Gastrocnemius medialis (tissue), 4 donors: ENCODE results near the gene NDUFA8. TPM values are rescaled to one million over a fixed set of nuclear protein-coding genes. Genes with fewer than 3 reads are reported as not detected.
A peak's percentile ranks its signal among the peaks of the same experiment; 100 is the strongest.

ENCODE experiments used
- ATAC-seq, 2 donors: fragments of 150-250 bp; one replicate each; pipeline ENCODE4 v1.9.1; 2016
- DNase-seq, 2 donors: peaks; one replicate each; pipeline ENCODE4 v3.0.0-alpha.2; 2019
- H3K27ac ChIP-seq, 4 donors: fragments of 200-600 bp; sonication (generic); 1 replicate in 1 of 4; 2 replicates in 3 of 4; pipeline ENCODE4 v1.5.1; 2016 to 2018; ENCODE audit warnings: mild to moderate bottlenecking in 2 of 4, moderate library complexity in 1 of 4
- H3K27me3 ChIP-seq, 3 donors: fragments of 200-600 bp; sonication (generic) in 2 of 3; 1 replicate in 1 of 3; 2 replicates in 2 of 3; pipeline versions ENCODE4 v1.5.1 to v1.6.0; 2016 to 2019; ENCODE audit warnings: mild to moderate bottlenecking in 1 of 3, moderate library complexity in 1 of 3
- H3K36me3 ChIP-seq, 2 donors: fragments of 200-600 bp; sonication (generic) in 1 of 2; one replicate each; pipeline ENCODE4 v1.5.1; 2017 to 2018
- H3K4me1 ChIP-seq, 2 donors: fragments of 200-600 bp; sonication (generic) in 1 of 2; one replicate each; pipeline ENCODE4 v1.5.1; 2016 to 2017; ENCODE audit warnings: mild to moderate bottlenecking in 2 of 2
- H3K4me3 ChIP-seq, 4 donors: fragments of 200-600 bp; sonication (generic) in 3 of 4; 1 replicate in 1 of 4; 2 replicates in 3 of 4; pipeline ENCODE4 v1.5.1; 2016 to 2019; ENCODE audit warnings: mild to moderate bottlenecking in 2 of 4
- H3K9me3 ChIP-seq, 3 donors: fragments of 200-600 bp; sonication (generic) in 2 of 3; 1 replicate in 1 of 3; 2 replicates in 2 of 3; pipeline ENCODE4 v1.5.1; 2016 to 2019
- POLR2A ChIP-seq, 2 donors: fragments of 450-650 bp; IDR thresholded peaks; one replicate each; pipeline ENCODE4 v1.6.1; 2017; ENCODE audit warnings: antibody characterized with exemption in 2 of 2, mild to moderate bottlenecking in 2 of 2, moderate library complexity in 2 of 2
- in situ Hi-C, 4 donors: fragments of 200-750 bp; cut with MboI; loops; one replicate each; pipeline versions ENCODE4 v1.15.0 to v1.8.0; 2017; ENCODE audit warnings: low sequenced_read_pairs in 4 of 4
- intact Hi-C: fragments of 100-400 bp; cut with DNase I; formaldehyde crosslinking; loops from one replicate; pipeline ENCODE4 v1.15.1; 2023; ENCODE audit warnings: low total_unique reads
- total RNA-seq, 4 donors: library from RNA; depleted of rRNA; stranded (reverse); fragments of >200 nt; gene quantifications; one replicate each; pipeline versions ENCODE4 v1.1.0 to v1.2.3, GENCODE V29; 2016
- TF ChIP-seq, protein P1 (sequence below), 5 experiments: fragments of 450-650 bp in 3 of 5; fragments of 200-600 bp in 2 of 5; sonication (generic) in 2 of 5; IDR thresholded peaks in 4 of 5; conservative IDR thresholded peaks in 1 of 5; 1 replicate in 4 of 5; 2 replicates in 1 of 5; pipeline ENCODE4 v1.5.1; 2016 to 2019; ENCODE audit warnings: antibody characterized with exemption in 5 of 5, mild to moderate bottlenecking in 3 of 5, moderate library complexity in 3 of 5

Gene NDUFA8
- total RNA-seq, 4 donors from 2014 or later: 51.0 to 114 (median 92.8) TPM

DNA sequence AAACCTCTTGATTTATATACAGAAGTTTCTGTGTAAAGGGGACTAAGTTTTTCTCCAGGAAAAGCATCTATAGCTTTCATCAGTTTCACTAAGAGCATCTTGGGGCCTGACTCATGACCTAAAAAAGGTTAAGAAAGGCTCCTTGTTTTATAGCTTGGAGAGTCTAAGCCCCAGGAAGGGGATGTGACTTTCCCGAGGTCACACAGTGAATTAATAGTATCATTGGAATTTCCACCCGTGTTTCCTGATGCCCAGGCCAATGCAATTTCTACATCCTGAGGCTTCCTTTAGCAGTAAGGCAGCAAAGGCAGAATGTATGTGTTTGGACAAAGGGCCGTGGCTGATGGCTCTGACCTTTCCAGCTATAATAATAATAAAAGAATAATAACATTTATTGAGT lies 8.8 kb upstream of the NDUFA8 start:
- Histone ChIP-seq H3K9me3 (no peaks in the 10 kb centered on the region), H3K36me3 (no peaks in the 10 kb centered on the region), H3K4me3 (no peak overlapping the region), H3K27ac (peak overlapping the region in 1 of 4 donors; percentile 9), H3K4me1 (no peaks in the 10 kb centered on the region), H3K27me3 (peaks cover 0 to 6% (median 0%) of the 10 kb centered on the region in 3 donors)
- intact Hi-C loops: no loop called here
- DNase-seq (no peak), ATAC-seq (no peak)
- no peak for TF ChIP-seq POLR2A (IDR thresholded peaks at IDR 0.05)
- TF ChIP-seq, protein P1, sequence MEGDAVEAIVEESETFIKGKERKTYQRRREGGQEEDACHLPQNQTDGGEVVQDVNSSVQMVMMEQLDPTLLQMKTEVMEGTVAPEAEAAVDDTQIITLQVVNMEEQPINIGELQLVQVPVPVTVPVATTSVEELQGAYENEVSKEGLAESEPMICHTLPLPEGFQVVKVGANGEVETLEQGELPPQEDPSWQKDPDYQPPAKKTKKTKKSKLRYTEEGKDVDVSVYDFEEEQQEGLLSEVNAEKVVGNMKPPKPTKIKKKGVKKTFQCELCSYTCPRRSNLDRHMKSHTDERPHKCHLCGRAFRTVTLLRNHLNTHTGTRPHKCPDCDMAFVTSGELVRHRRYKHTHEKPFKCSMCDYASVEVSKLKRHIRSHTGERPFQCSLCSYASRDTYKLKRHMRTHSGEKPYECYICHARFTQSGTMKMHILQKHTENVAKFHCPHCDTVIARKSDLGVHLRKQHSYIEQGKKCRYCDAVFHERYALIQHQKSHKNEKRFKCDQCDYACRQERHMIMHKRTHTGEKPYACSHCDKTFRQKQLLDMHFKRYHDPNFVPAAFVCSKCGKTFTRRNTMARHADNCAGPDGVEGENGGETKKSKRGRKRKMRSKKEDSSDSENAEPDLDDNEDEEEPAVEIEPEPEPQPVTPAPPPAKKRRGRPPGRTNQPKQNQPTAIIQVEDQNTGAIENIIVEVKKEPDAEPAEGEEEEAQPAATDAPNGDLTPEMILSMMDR (IDR thresholded peaks at IDR 0.05 in 4 of 5, conservative IDR thresholded peaks at IDR 0.05 in 1 of 5): no peak
- in situ Hi-C loops: no loop called here

DNA sequence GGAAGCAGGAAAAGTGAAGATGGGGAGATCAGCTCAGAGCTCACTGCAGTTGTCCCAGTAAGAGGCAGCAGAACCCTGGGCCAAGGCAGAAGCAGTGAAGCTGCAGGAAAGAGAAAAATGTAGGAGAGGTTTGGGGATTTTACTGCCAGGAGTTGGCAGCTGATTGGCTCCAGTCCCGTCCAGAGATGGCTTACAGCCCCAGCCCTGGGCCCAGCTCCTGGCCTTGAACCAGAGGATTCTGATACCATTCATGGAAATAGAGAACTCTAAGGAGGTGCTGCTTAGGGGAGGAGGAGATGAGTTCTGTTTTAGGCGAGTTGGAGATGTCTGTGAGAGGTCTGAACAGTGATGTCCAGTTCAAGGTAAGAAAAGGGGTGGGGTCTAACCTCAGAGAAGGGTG lies 4.7 kb upstream of the NDUFA8 start:
- Histone ChIP-seq H3K27ac (no peak overlapping the region), H3K27me3 (no peaks in the 10 kb centered on the region), H3K4me3 (no peak overlapping the region), H3K4me1 (no peaks in the 10 kb centered on the region), H3K36me3 (no peaks in the 10 kb centered on the region), H3K9me3 (no peaks in the 10 kb centered on the region)
- intact Hi-C loops: no loop called here
- TF ChIP-seq POLR2A (IDR thresholded peaks at IDR 0.05): no peak
- TF ChIP-seq, protein P1 (IDR thresholded peaks at IDR 0.05 in 4 of 5, conservative IDR thresholded peaks at IDR 0.05 in 1 of 5): no peak
- ATAC-seq: no peak
- in situ Hi-C loops: no loop called here
- no peak for DNase-seq

DNA sequence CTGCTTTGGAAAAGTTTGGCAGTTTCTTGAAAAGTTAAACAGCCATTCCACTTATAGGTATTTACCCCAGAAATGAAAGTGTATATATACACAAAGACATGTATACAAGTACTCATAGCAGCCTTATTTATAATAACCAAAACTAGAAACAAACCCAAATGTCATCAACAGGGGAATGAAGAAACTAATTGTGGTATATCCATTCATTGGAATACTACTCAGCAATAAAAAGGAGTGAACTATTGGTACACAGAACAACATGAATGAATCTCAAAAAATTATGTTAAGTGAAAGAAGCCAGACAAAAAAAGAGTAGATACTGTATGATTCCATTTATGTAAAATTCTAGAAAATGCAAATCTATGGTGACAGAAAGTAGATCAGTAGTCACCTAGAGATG lies 2.8 kb upstream of the NDUFA8 start:
- in situ Hi-C loops: no loop called here
- no peak overlapping the region for H3K4me3 ChIP-seq
- ATAC-seq: no peak
- no peaks in the 10 kb centered on the region for H3K9me3 ChIP-seq
- TF ChIP-seq, protein P1 (IDR thresholded peaks at IDR 0.05 in 4 of 5, conservative IDR thresholded peaks at IDR 0.05 in 1 of 5): no peak
- no peak for TF ChIP-seq POLR2A (IDR thresholded peaks at IDR 0.05)
- H3K36me3 ChIP-seq: no peaks in the 10 kb centered on the region
- intact Hi-C loops: no loop called here
- no peak for DNase-seq
- peaks cover 13 to 15% of the 10 kb centered on the region in 2 donors for H3K4me1 ChIP-seq
- H3K27ac ChIP-seq: no peak overlapping the region
- H3K27me3 ChIP-seq: no peaks in the 10 kb centered on the region

DNA sequence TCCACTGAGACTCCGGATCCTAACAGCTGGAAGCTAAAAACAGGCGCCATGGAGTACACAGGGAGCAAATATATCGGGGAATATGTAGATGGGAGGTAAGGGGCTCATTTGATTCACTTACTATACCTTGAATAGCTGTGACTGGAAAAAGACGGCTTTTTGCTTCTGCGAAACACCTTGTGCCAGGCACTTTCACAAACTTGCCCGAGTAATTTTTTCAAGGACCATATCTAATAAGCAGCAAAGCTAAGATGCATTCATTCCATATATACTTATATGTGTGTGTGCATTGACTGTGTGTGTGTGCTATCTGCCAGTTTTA lies 307 bp upstream of the NDUFA8 start:
- Histone ChIP-seq H3K4me1 (peaks cover 32 to 35% of the 10 kb centered on the region in 2 donors), H3K27me3 (no peaks in the 10 kb centered on the region), H3K27ac (peak overlapping the region; percentile 90 to 97 (median 94)), H3K9me3 (no peaks in the 10 kb centered on the region), H3K36me3 (no peaks in the 10 kb centered on the region), H3K4me3 (peak overlapping the region; percentile 65 to 97 (median 90))
- DNase-seq (no peak), ATAC-seq (no peak)
- in situ Hi-C loops: no loop called here
- TF ChIP-seq, protein P1 (IDR thresholded peaks at IDR 0.05 in 4 of 5, conservative IDR thresholded peaks at IDR 0.05 in 1 of 5): no peak
- no peak for TF ChIP-seq POLR2A (IDR thresholded peaks at IDR 0.05)
- intact Hi-C loops: loop anchor here (2.0 kb wide), 1 partner anchor 105 kb away; the partner anchor contains the start of genes MRRF and RBM18

DNA sequence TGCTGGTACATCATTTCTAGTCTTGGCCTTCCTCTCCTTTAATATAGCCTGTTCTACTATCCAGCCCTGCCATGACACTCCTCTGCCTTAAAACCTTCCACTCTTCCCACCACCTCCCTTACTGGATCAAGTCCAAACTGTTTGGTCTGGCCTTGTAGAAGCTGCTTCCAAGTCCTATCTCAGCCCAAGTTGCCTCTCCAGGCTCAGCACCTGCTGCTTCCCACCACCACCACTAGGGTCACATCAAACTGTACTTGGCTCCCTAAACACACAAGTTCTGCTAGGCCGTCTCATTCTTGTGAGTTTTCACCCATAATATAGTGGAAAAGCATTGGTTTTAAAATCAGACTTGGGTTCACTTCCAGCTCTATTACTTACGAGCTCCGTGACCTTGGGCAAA lies 1.4 kb downstream of the NDUFA8 start:
- H3K36me3 ChIP-seq: no peaks in the 10 kb centered on the region
- H3K27ac ChIP-seq: peak overlapping the region in 3 of 4 donors; percentile 90 to 97 (median 96)
- no peaks in the 10 kb centered on the region for H3K9me3 ChIP-seq
- no peaks in the 10 kb centered on the region for H3K27me3 ChIP-seq
- peak overlapping the region in 3 of 4 donors; percentile 89 to 97 (median 90) for H3K4me3 ChIP-seq
- intact Hi-C loops: loop anchor here (2.0 kb wide), 1 partner anchor 107 kb away; the partner anchor contains the start of genes MRRF and RBM18
- peaks cover 42 to 43% of the 10 kb centered on the region in 2 donors for H3K4me1 ChIP-seq
- in situ Hi-C loops: no loop called here
- DNase-seq (peak in 1 of 2 donors; percentile 49), ATAC-seq (peak in 1 of 2 donors; percentile 26)
- no peak for TF ChIP-seq POLR2A (IDR thresholded peaks at IDR 0.05)
- TF ChIP-seq, protein P1 (IDR thresholded peaks at IDR 0.05 in 4 of 5, conservative IDR thresholded peaks at IDR 0.05 in 1 of 5): peak in 1 of 5 experiments; percentile 9
